ENCODE measurements around the gene MTF1. TPM values are rescaled to one million over a fixed set of nuclear protein-coding genes. Genes with fewer than 3 reads are reported as not detected.
"Not testable (repeated sequence)": the region's sequence is repeated elsewhere in the genome, so short reads cannot be mapped to it uniquely, and the experiment has no call there.

MTF1 gene
- 31.7 TPM for total RNA-seq

DNA sequence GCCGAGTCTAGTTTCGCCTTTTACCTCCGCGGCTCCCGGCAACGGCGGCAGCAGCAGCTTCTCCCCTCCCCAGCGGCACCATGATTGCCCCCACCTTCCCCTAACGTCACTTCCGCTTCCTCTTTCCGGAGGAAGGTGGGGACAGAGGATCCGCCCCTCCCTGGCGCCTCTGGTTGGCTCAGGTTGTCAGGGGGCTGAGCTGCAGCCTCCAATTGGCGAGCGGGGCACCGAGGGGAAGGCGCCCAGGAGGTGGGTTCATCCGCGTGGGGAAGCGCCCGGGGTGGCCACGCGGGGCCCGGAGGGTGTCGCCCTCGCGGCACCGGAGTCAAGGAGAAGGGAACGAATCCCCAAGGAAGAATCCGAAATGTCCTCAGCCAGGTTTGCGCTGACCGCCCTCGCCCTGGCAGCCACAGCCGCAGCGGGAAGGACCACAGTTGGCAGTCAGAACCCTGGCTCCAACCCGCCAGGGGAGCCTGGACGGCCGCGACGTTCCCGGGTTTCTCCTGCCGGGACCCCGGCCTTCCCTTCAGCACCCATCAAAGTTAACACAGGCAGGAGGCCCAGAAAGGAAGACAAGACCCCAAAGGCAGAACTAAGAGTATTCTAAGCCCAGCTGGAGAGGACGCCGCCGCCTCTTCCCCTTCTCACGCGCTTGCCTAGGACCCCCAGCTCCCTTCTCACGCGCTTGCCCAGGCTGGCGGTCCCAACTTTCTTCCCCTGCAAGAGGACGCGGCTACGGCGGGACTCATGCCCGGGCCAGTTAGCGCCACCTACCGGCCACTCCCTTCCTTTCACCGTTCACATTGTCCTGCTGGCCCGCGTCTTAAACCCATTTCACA is at the start of gene MTF1:
MTF1 (minus strand) TSS at position 86 of the 839 bp plus-strand sequence. CDS start 1,934 bp downstream, outside the sequence.
- peak; percentile 98 for DNase-seq (ENCODE audit: low spot score)

DNA sequence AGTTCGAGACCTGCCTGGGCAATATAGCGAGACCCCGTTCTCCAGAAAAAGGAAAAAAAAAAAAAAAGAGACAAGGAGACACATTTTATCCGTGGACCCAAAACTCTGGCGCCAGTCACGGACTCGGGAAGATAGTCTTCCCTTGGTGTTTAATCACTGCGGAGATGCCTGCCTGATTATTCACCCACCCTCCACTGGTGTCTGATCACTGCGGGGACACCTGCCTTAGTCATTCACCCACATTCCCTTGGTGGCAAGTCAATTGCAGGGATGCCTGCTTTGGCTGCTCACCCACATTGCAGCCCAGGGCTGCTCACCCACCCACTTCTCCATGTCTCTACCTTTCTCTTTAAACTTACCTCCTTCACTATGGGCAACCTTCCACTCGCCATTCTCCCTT is 49.1 kb upstream of the MTF1 start:
- DNase-seq (ENCODE audit: low spot score): not testable (repeated sequence)

DNA sequence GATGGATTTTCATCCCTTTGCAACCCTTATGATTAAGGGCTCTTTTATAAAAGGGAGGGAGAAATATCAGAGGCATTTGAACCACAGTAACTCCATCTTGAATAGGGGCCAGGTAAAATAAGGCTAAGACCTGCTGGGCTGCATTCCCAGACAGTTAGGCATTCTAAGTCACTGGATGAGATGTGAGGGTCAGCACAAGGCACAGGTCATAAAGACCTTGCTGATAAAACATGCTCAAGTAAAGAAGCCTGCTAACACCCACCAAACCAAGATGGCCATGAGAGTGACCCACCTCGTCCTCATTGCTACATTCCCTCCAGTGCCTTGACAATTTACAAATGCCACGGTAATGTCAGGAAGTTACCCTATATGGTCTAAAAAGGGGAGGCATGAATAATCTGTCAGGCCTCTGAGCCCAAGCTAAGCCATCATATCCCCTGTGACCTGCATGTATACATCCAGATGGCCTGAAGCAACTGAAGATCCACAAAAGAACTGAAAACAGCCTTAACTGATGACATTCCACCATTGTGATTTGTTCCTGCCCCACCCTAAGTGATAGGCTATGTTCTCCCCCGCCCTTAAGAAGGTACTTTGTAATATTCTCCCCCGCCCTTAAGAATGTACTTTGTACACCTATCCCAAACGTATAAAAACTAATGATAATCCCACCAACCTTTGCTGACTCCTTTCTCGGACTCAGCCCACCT is 48.2 kb upstream of the MTF1 start:
- DNase-seq (ENCODE audit: low spot score): not testable (repeated sequence)

DNA sequence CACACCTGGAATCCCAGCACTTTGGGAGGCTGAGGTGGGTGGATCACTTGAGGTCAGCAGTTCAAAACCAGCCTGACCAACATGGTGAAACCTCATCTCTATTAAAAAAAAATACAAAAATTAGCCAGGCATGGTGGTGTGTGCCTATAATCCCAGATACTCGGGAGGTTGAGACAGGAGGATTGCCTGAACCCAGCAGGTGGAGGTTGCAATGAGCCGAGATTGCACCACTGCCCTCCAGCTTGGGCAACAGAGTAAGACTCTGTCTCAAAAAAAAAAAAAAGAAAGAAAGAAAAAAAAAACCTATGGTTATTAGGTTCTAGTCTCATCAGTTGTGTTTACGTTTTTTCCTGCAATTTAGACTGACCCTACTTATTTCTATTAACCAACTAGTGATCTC is 47.2 kb upstream of the MTF1 start:
- not testable (repeated sequence) for DNase-seq (ENCODE audit: low spot score)

DNA sequence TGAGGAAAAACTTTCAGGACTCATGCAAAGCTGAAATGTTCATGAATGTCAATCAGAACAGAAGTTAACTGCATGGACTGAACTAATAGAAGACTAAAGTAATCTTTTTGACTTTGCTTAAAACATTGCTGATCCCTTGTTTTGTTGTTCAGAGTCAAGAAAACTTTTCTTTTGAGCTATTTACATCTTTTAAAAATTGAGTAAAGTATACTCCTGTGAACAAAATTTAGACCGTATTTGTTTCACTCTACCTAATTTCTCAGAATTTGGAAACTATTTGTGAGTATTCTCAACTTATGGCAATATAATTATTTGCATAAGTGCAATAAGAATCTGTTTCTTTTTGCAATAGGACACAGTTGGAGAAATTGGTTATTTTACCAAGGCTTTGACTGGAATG is 46.3 kb upstream of the MTF1 start:
- DNase-seq (ENCODE audit: low spot score): no peak

DNA sequence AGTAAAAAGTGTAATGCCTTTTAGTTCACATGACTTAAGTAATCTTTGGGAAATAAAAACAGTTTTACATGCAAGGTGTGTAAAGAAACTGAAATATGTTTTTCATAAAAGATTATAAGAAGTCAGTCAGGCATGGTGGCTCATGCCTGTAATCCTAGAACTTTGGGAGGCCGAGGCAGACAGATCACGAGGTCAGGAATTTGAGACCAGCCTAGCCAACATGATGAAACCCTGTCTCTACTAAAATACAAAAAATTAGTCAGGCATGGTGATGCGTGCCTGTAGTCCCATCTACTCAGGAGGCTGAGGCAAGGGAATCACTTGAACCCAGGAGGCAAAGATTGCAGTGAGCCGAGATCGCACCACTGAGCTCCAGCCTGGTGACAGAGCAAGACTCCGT is 44.5 kb upstream of the MTF1 start:
- DNase-seq (ENCODE audit: low spot score): not testable (repeated sequence)

DNA sequence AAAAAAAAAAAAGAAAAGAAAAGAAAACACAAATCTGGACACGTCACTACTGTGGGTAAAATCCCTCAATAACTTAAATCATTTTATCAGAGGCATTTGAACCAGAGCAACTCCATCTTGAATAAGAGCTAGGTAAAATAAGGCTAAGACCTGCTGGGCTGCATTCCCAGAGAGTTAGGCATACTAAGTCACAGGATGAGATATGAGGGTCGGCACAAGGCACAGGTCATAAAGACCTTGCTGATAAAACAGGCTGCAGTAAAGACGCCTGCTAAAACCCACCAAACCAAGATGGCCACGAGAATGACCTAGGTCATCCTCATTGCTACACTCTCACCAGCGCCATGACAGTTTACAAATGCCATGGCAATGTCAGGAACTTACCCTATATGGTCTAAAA is 43.6 kb upstream of the MTF1 start:
- no peak for DNase-seq (ENCODE audit: low spot score)

DNA sequence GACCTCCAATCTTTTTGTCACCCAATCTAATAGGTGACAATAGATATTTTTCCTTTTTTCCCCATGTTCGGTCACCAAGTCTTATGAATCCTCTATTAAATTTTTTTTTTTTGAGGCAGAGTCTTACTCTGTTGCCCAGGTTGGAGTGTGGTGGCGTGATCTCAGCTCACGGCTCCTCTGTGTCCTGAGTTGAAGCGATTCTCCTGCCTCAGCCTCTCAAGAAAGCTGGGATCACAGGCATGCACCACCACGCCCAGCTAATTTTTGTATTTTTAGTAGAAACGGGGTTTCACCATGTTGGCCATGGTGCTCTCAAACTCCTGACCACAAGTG is 42.5 kb upstream of the MTF1 start:
- DNase-seq (ENCODE audit: low spot score): no peak

DNA sequence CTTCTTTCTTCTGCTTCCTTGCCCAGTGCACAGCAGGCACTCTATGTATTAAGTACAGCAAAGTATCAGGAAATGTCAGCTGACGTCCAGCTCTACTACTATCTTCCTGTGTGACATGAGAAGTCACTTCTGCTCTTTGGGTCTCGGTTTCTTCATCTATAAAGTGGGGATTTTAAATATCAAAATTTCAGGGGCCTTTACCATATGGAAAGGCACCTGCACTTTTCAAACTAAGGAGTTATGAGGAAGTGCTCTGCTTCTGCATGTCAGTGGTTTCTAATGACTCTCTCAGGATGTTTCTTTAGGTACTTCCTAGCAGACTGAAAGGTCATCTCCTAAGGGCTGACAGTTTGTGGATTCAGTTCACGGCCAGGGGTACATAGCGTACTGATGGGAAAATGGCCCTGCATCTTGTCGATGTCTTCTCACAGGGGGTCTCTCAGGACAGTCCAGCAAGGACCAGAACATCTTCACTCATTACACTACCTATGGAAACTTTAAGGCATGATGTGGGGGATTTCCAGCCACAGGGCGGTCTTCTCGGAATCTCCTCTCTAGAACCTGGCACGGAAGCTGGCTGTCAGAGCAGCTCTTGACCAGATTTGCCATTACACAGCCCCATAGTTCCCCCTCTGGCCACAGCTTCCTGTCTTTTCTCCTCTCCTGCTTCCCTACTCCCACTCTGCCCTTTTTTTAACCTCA is 42.0 kb upstream of the MTF1 start:
- no peak for DNase-seq (ENCODE audit: low spot score)

DNA sequence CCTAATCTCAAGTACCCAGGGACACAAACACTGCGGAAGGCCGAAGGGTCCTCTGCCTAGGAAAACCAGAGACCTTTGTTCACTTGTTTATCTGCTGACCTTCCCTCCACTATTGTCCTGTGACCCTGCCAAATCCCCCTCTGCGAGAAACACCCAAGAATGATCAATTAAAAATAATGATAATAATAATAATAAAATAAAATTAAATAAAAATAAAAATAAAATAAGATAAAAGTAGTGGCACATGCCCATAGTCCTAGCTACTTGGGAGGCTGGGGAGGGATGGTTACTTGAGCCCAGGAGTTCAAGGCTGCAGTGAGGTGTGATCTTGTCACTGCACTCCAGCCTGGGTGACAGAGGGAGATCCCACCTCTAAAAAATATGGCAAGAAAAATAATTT is 38.2 kb upstream of the MTF1 start:
- DNase-seq (ENCODE audit: low spot score): not testable (repeated sequence)

DNA sequence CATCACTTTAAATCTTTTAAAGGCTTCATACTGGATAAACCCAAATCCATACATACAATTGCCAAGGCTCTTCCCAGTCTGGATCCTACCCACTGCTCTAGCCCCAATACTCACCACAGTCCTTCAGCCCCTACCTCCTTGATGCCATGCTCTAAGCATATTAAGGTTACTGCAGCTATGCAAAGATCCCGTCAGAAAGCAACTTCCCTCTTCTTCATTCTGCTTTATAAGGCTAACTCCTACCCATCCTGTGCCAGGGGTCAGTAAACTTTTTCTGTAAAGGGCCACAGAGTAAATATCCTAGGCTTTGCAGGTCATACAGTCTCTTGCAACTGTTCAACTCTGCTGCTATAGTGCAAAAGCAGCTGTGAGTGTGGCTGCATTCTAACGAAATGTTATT is 34.3 kb upstream of the MTF1 start:
- DNase-seq (ENCODE audit: low spot score): no peak

DNA sequence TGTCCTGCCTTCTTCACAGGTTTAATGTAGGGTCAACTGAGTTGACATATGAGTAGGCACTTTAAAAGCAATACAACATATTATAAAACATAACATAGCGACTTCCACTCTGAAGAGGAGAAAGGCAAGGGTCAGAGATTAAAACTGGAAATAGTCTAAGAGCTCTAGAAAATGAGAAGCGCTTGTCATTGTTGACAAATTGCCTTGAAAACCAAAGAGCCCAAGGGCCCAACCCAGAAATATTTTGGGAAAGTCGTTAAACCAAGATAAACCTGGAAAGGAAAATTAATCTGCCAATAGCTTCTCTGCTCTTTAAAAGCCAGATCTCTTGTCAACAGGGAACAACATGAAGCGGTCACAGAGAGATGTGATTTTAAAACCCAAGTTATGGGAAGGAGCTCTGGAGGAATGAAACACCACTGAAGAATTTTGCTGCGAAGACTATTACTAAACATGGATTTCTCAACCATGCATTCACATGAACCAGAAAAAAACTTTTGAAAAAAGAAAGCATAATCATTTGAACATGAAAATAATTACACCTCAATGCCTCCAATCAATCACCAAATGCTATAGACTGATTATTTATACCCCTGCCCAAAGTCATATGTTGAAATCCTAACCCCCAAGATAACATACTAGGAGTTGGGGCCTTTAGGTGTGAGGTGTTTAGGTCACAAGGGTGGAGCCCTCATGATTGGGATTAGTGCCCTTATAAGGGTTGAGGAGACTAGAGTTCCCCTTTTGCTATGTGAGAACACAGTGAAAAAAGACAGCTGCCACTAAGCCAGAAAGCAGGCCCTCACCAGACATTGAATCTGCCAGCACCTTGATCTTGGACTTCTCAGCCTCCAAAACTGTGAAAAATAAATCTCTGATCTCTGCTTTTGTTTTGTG is 33.0 kb upstream of the MTF1 start:
- no peak for DNase-seq (ENCODE audit: low spot score)

DNA sequence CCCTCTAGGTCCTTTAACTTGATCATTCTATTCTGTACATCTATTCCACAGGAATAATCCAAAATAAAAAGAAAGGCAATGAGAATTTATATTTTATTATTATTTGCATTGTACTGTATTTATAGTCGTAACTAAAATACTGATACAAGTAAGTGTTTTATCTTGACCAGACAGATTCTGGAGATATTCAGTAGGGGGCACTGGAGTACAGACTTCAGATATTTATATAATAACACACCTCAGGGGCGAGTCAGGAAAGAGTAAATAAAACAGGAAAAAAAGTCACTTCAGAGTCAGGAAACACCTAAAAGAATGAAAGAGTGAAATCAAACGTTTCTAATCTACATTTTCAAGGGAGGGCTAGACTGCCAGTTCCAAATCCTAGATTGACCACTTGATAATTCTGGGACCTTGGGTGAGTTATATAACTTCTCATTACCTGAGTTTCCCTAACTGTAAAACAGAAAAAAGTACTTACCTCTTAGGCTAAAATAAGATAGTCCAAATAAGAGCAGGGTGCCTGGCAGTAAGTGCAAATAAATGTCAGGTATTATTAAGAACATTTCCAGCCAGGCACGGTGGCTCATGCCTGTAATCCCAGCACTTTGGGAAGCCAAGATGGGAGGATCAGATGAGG is 31.1 kb upstream of the MTF1 start:
- DNase-seq (ENCODE audit: low spot score): no peak

DNA sequence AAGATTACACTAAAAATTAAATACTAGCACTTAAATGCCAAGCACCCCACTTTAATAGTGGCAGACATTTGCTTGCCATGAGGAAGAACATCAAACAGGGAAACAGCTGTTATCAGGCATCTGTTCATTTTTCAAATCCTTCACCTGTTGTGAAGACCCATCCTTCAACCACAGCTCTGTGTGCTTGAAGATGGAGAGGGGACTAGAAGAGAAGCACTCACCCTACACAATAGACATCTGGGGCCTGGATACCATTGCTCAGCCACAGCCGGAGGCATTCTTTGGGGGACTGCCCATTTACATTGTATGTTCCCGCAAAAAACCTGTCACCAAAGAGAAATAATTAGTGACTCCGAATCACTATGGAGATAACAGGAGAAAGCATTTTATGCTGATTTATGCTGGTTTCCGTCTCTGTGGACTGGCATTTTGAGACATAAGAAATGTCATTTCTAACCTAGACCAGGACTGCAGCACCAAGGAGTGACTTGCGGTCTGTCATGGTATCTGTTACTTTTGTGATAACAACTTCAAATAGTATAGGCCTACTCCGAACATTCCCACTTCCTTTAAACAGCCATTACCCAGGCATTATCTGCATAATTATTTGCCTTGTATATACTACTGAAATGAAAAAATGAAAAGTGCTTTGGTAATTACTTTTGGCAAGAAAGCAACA is 28.8 kb upstream of the MTF1 start:
- DNase-seq (ENCODE audit: low spot score): no peak

DNA sequence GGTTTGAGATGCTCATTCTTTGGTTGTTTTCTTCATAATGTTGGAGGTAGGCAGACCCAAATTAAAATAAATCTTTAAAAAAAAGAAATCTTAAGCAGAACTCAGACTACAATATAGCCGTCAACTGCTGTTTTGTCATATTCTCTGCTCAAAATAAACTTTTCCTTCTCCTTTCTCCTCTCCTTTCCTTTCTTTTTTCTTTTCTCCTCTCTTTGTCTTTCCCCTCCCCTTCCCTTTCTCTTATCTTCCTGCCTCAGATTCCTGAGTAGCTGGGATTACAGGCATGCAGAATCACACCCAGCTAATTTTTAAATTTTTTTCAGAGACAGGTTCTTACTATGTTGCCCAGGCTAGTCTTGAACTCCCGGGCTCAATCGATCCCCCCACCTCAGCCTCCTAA is 24.8 kb upstream of the MTF1 start:
- DNase-seq (ENCODE audit: low spot score): no peak

DNA sequence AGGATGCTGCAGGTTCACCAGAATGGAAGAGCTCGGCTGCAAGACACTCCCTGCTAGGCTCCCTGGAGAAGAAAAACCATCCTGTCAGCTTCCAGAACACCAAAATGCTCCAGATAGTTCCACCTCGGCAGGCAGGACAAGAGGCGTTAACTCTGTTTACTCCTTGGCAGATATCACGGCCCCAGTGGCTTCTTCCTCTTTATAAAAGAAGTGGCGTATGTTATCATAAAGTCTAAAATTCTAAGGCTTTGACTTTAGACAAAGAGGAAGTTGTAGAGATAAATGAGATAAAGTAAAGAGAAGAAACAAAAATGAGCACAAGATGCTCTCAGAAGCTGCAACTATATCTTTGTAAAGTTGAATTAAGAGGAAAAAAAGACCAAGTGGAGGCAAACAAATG is 24.3 kb upstream of the MTF1 start:
- DNase-seq (ENCODE audit: low spot score): no peak

DNA sequence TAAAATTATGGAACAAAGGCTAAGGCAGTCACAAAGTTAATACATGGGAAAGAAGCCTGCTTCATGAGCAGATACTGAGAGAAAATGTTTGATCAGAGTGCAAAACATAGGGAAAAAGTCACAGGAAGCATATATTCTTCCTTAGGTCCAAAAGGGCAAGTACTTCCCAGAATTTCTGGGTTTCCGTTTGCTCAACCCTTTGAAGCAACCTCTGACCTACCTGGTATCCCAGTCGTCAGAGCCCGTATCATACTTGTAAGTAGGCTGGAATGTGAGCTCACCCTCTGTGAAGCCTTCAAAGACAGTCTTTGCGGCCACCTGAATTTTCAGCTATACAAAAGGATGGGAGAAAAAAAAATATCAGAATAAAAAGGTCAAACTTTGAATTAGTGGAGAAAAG is 20.5 kb upstream of the MTF1 start:
- DNase-seq (ENCODE audit: low spot score): no peak

DNA sequence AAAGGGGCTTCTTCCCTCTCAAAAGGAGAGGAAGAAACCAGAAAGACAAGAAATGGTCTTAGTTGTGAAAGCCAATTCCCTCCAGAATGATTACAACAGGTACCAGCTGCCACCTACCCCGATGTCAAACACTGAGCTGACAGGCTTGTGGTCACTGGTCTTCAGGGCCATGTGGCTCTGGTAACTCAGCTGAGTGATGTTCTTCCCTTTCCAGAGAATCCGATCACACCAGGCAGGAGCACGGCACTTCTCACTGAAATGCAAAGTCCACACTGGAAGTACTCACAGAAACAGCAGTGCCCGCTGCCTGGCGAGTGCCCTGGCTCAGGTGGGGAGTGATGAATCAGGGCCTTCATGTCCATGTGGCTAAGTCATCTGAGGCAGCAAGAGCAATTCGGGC is 18.7 kb upstream of the MTF1 start:
- DNase-seq (ENCODE audit: low spot score): no peak

DNA sequence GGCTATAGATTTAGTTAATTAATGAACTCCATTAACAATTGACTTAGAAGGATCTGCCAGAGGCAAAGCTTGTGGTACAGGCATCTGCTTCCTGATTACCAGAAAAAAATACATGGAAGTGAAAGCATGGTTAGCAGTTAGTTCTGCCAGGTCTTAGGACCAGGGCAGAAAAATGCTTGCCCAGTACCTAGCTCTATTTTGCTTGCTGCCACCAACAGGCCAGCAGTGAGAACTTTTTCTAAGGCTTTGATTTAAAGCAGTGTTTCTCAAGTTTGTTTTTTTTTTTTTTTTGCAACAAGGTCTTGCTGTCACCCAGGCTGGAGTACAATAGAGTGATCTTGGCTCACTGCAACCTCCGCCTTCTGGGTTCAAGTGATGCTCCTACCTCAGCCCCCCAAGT is 16.4 kb upstream of the MTF1 start:
- DNase-seq (ENCODE audit: low spot score): no peak

DNA sequence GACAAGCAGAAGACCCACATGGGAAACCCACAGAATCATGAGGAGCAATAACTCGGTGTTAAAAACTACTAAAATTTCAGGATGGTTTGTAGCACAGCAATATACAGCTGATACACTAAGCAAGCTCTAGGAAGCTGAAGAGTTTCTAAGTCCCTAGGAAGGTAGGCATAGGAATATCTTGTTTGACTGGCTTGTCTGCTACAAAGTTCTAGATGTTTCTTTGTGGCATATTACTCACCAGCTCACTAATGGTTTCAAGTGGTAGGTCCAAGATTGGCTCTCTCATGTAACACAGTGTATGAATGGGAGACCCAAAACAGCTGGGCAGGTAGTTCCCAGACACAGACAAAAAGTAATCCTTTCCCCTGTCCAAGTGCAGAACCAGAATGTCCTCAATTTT is 13.3 kb upstream of the MTF1 start:
- DNase-seq (ENCODE audit: low spot score): no peak

DNA sequence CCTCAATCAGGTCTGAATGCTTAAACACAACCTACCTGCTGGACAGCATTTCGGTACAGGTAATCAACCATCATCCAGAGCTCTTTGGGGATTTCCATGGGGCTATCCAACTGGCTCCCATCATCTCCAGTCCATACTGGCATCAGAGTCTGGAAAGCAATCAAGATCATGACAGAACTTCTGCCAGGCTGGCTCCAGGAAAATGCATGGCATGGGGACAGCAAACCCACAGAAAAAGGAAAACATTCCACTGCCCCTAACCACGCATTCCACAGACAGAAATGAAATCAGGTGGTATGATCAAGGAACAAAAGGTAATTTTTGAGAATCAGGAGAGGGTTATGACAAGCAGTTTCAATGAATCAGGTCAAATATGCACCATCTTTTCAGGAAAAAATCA is 9.1 kb upstream of the MTF1 start:
- no peak for DNase-seq (ENCODE audit: low spot score)
